Measurements from ENCODE around the gene YBEY.

The YBEY gene

GRCh38 chr21:46286648-46287002 lies 483 bp downstream of the YBEY start:
- Histone ChIP-seq H3K27ac (ENCODE audit: low read length) (peak overlapping the region; percentile 47), H3K36me3 (ENCODE audit: control insufficient read depth, insufficient read depth, low read length) (0 out of 2 replicates have a peak, but pooled peaks cover 3% of the 10 kb centered on the region), H3K4me3 (ENCODE audit: low read length) (peak overlapping the region; percentile 96; the same call in 1 of the 2 replicates), H3K9me3 (ENCODE audit: control insufficient read depth, insufficient read depth, low read length) (no peaks in the 10 kb centered on the region), H3K4me1 (ENCODE audit: control insufficient read depth, insufficient read depth, low read length) (no peaks in the 10 kb centered on the region), H3K27me3 (ENCODE audit: control insufficient read depth, insufficient read depth, low read length) (no peaks in the 10 kb centered on the region)
- no peak for DNase-seq (ENCODE audit: low read depth, low spot score)
- WGBS (ENCODE audit: insufficient coverage, insufficient read length): no CpG with 5 or more reads among the region's 16 CpGs

- H3K4me3 ChIP-seq (ENCODE audit: low read length): no peak overlapping the region
- no CpG with 5 or more reads among the region's 10 CpGs for WGBS (ENCODE audit: insufficient coverage, insufficient read length)
- H3K27ac ChIP-seq (ENCODE audit: low read length): no peak overlapping the region
- no peaks in the 10 kb centered on the region for H3K4me1 ChIP-seq (ENCODE audit: control insufficient read depth, insufficient read depth, low read length)
- H3K9me3 ChIP-seq (ENCODE audit: control insufficient read depth, insufficient read depth, low read length): no peaks in the 10 kb centered on the region
- H3K27me3 ChIP-seq (ENCODE audit: control insufficient read depth, insufficient read depth, low read length): no peaks in the 10 kb centered on the region
- no peak for DNase-seq (ENCODE audit: low read depth, low spot score)
- 0 out of 2 replicates have a peak, but pooled peaks cover 3% of the 10 kb centered on the region for H3K36me3 ChIP-seq (ENCODE audit: control insufficient read depth, insufficient read depth, low read length)
These were observed 1.4 kb downstream of the YBEY start for GRCh38 chr21:46287541-46287940.

- no peaks in the 10 kb centered on the region for H3K4me1 ChIP-seq (ENCODE audit: control insufficient read depth, insufficient read depth, low read length)
- H3K27ac ChIP-seq (ENCODE audit: low read length): no peak overlapping the region
- DNase-seq (ENCODE audit: low read depth, low spot score): no peak
- no CpG with 5 or more reads among the region's 6 CpGs for WGBS (ENCODE audit: insufficient coverage, insufficient read length)
- H3K9me3 ChIP-seq (ENCODE audit: control insufficient read depth, insufficient read depth, low read length): no peaks in the 10 kb centered on the region
- 0 out of 2 replicates have a peak, but pooled peaks cover 3% of the 10 kb centered on the region for H3K36me3 ChIP-seq (ENCODE audit: control insufficient read depth, insufficient read depth, low read length)
- no peaks in the 10 kb centered on the region for H3K27me3 ChIP-seq (ENCODE audit: control insufficient read depth, insufficient read depth, low read length)
- no peak overlapping the region for H3K4me3 ChIP-seq (ENCODE audit: low read length)
These were observed 3.6 kb downstream of the YBEY start for GRCh38 chr21:46289655-46290179.

- WGBS (ENCODE audit: insufficient coverage, insufficient read length): no CpG with 5 or more reads among the region's 2 CpGs
- no peak overlapping the region for H3K27ac ChIP-seq (ENCODE audit: low read length)
- H3K36me3 ChIP-seq (ENCODE audit: control insufficient read depth, insufficient read depth, low read length): 0 out of 2 replicates have a peak, but pooled peaks cover 3% of the 10 kb centered on the region
- no peaks in the 10 kb centered on the region for H3K4me1 ChIP-seq (ENCODE audit: control insufficient read depth, insufficient read depth, low read length)
- no peak overlapping the region for H3K4me3 ChIP-seq (ENCODE audit: low read length)
- H3K27me3 ChIP-seq (ENCODE audit: control insufficient read depth, insufficient read depth, low read length): no peaks in the 10 kb centered on the region
- DNase-seq (ENCODE audit: low read depth, low spot score): no peak
- no peaks in the 10 kb centered on the region for H3K9me3 ChIP-seq (ENCODE audit: control insufficient read depth, insufficient read depth, low read length)
These were observed 5.4 kb downstream of the YBEY start for GRCh38 chr21:46291561-46291960.

GRCh38 chr21:46294647-46295176 lies 8.6 kb downstream of the YBEY start:
- H3K27me3 ChIP-seq (ENCODE audit: control insufficient read depth, insufficient read depth, low read length): no peaks in the 10 kb centered on the region

GRCh38 chr21:46295177-46295770 lies 9.1 kb downstream of the YBEY start:
- Histone ChIP-seq H3K27ac (ENCODE audit: low read length) (no peak overlapping the region), H3K9me3 (ENCODE audit: control insufficient read depth, insufficient read depth, low read length) (no peaks in the 10 kb centered on the region), H3K4me1 (ENCODE audit: control insufficient read depth, insufficient read depth, low read length) (no peaks in the 10 kb centered on the region), H3K36me3 (ENCODE audit: control insufficient read depth, insufficient read depth, low read length) (peaks cover 9% of the 10 kb centered on the region), H3K4me3 (ENCODE audit: low read length) (no peak overlapping the region), H3K27me3 (ENCODE audit: control insufficient read depth, insufficient read depth, low read length) (no peaks in the 10 kb centered on the region)
- no CpG with 5 or more reads among the region's 9 CpGs for WGBS (ENCODE audit: insufficient coverage, insufficient read length)
- no peak for DNase-seq (ENCODE audit: low read depth, low spot score)

More at GRCh38 chr21:46294647-46295176, 8.6 kb downstream of the YBEY start:
- DNase-seq (ENCODE audit: low read depth, low spot score): no peak
- H3K36me3 ChIP-seq (ENCODE audit: control insufficient read depth, insufficient read depth, low read length): peaks cover 8% of the 10 kb centered on the region
- no peaks in the 10 kb centered on the region for H3K9me3 ChIP-seq (ENCODE audit: control insufficient read depth, insufficient read depth, low read length)
- no peak overlapping the region for H3K27ac ChIP-seq (ENCODE audit: low read length)
- no peaks in the 10 kb centered on the region for H3K4me1 ChIP-seq (ENCODE audit: control insufficient read depth, insufficient read depth, low read length)
- H3K4me3 ChIP-seq (ENCODE audit: low read length): no peak overlapping the region
- no CpG with 5 or more reads among the region's 10 CpGs for WGBS (ENCODE audit: insufficient coverage, insufficient read length)

GRCh38 chr21:46295996-46296752 lies 10.0 kb downstream of the YBEY start:
- H3K36me3 ChIP-seq (ENCODE audit: control insufficient read depth, insufficient read depth, low read length): peaks cover 9% of the 10 kb centered on the region
- no CpG with 5 or more reads among the region's 29 CpGs for WGBS (ENCODE audit: insufficient coverage, insufficient read length)
- H3K27me3 ChIP-seq (ENCODE audit: control insufficient read depth, insufficient read depth, low read length): no peaks in the 10 kb centered on the region
- no peaks in the 10 kb centered on the region for H3K4me1 ChIP-seq (ENCODE audit: control insufficient read depth, insufficient read depth, low read length)
- no peak for DNase-seq (ENCODE audit: low read depth, low spot score)
- no peak overlapping the region for H3K27ac ChIP-seq (ENCODE audit: low read length)
- no peaks in the 10 kb centered on the region for H3K9me3 ChIP-seq (ENCODE audit: control insufficient read depth, insufficient read depth, low read length)
- H3K4me3 ChIP-seq (ENCODE audit: low read length): no peak overlapping the region

- DNase-seq (ENCODE audit: low read depth, low spot score): no peak
- no peaks in the 10 kb centered on the region for H3K27me3 ChIP-seq (ENCODE audit: control insufficient read depth, insufficient read depth, low read length)
- H3K27ac ChIP-seq (ENCODE audit: low read length): no peak overlapping the region
- no peaks in the 10 kb centered on the region for H3K4me1 ChIP-seq (ENCODE audit: control insufficient read depth, insufficient read depth, low read length)
- peaks cover 12% of the 10 kb centered on the region for H3K36me3 ChIP-seq (ENCODE audit: control insufficient read depth, insufficient read depth, low read length)
- no peaks in the 10 kb centered on the region for H3K9me3 ChIP-seq (ENCODE audit: control insufficient read depth, insufficient read depth, low read length)
- no CpG with 5 or more reads among the region's 84 CpGs for WGBS (ENCODE audit: insufficient coverage, insufficient read length)
- peak overlapping the region; percentile 22; the same call in 1 of the 2 replicates for H3K4me3 ChIP-seq (ENCODE audit: low read length)
These were observed 11.5 kb downstream of the YBEY start for GRCh38 chr21:46297338-46298271.

- H3K27ac ChIP-seq (ENCODE audit: low read length): no peak overlapping the region
- DNase-seq (ENCODE audit: low read depth, low spot score): no peak
- no peaks in the 10 kb centered on the region for H3K27me3 ChIP-seq (ENCODE audit: control insufficient read depth, insufficient read depth, low read length)
- no peaks in the 10 kb centered on the region for H3K9me3 ChIP-seq (ENCODE audit: control insufficient read depth, insufficient read depth, low read length)
- peaks cover 13% of the 10 kb centered on the region for H3K36me3 ChIP-seq (ENCODE audit: control insufficient read depth, insufficient read depth, low read length)
- no CpG with 5 or more reads among the region's 9 CpGs for WGBS (ENCODE audit: insufficient coverage, insufficient read length)
- H3K4me1 ChIP-seq (ENCODE audit: control insufficient read depth, insufficient read depth, low read length): no peaks in the 10 kb centered on the region
- H3K4me3 ChIP-seq (ENCODE audit: low read length): no peak overlapping the region
These were observed 13.0 kb downstream of the YBEY start for GRCh38 chr21:46299167-46299566.

- WGBS (ENCODE audit: insufficient coverage, insufficient read length): no CpG with 5 or more reads among the region's 14 CpGs
- H3K36me3 ChIP-seq (ENCODE audit: control insufficient read depth, insufficient read depth, low read length): peaks cover 21% of the 10 kb centered on the region
- no peaks in the 10 kb centered on the region for H3K9me3 ChIP-seq (ENCODE audit: control insufficient read depth, insufficient read depth, low read length)
- H3K27ac ChIP-seq (ENCODE audit: low read length): no peak overlapping the region
- no peaks in the 10 kb centered on the region for H3K4me1 ChIP-seq (ENCODE audit: control insufficient read depth, insufficient read depth, low read length)
- DNase-seq (ENCODE audit: low read depth, low spot score): no peak
- H3K4me3 ChIP-seq (ENCODE audit: low read length): no peak overlapping the region
- H3K27me3 ChIP-seq (ENCODE audit: control insufficient read depth, insufficient read depth, low read length): no peaks in the 10 kb centered on the region
These were observed 15.6 kb downstream of the YBEY start for GRCh38 chr21:46301759-46302158.

Measured in iPS DF 6.9 (cell line).